Neural progenitor cell (in vitro differentiated cells): ENCODE measurements around the gene FMN1.

Experiments used
- CTCF ChIP-seq: fragments of 200-600 bp; sonication (generic); IDR thresholded peaks from 2 replicates; pipeline ENCODE4 v1.5.1; 2017; ENCODE audit warnings: antibody characterized with exemption, mild to moderate bottlenecking
- EZH2 ChIP-seq: fragments of 200-600 bp; sonication (generic); IDR thresholded peaks from 2 replicates; pipeline ENCODE4 v1.6.1; 2017; ENCODE audit warnings: antibody characterized with exemption, mild to moderate bottlenecking, moderate library complexity

GRCh38 chr15:32775103-32775502 is 419.4 kb downstream of the FMN1 start:
- TF ChIP-seq CTCF (no peak), EZH2 (no peak)
